ENCODE results near the gene REG4.
"Not testable (repeated sequence)": the region's sequence is repeated elsewhere in the genome, so short reads cannot be mapped to it uniquely, and the experiment has no call there.

The REG4 gene

GRCh38 chr1:119806489-119806888 lies 4.8 kb downstream of the REG4 start:
- DNase-seq (ENCODE audit: low read depth in 2 of 2): no peak

GRCh38 chr1:119805746-119806145 lies 5.5 kb downstream of the REG4 start:
- DNase-seq (ENCODE audit: low read depth in 2 of 2): no peak

GRCh38 chr1:119805247-119805646 lies 6.0 kb downstream of the REG4 start:
- DNase-seq (ENCODE audit: low read depth in 2 of 2): no peak

GRCh38 chr1:119799599-119800177 lies 11.6 kb downstream of the REG4 start:
- DNase-seq (ENCODE audit: low read depth in 2 of 2): peak in 1 of 2 donors; percentile 3

- DNase-seq (ENCODE audit: low read depth in 2 of 2): no peak
These were observed 12.3 kb downstream of the REG4 start for GRCh38 chr1:119799003-119799402.

GRCh38 chr1:119797606-119798005 lies 13.7 kb downstream of the REG4 start:
- DNase-seq (ENCODE audit: low read depth in 2 of 2): no peak

GRCh38 chr1:119797162-119797561 lies 14.1 kb downstream of the REG4 start:
- no peak for DNase-seq (ENCODE audit: low read depth in 2 of 2)

- no peak for DNase-seq (ENCODE audit: low read depth in 2 of 2)
These were observed 15.7 kb downstream of the REG4 start for GRCh38 chr1:119795261-119796200.

- no peak for DNase-seq (ENCODE audit: low read depth in 2 of 2)
These were observed 16.4 kb downstream of the REG4 start for GRCh38 chr1:119794876-119795240.

GRCh38 chr1:119794230-119794875 lies 16.9 kb downstream of the REG4 start:
- DNase-seq (ENCODE audit: low read depth in 2 of 2): no peak

- DNase-seq (ENCODE audit: low read depth in 2 of 2): no peak
These were observed 19.9 kb downstream of the REG4 start for GRCh38 chr1:119791377-119791776.

- no peak for DNase-seq (ENCODE audit: low read depth in 2 of 2)
These were observed 20.6 kb downstream of the REG4 start for GRCh38 chr1:119790451-119791198.

- no peak for DNase-seq (ENCODE audit: low read depth in 2 of 2)
These were observed 23.5 kb downstream of the REG4 start for GRCh38 chr1:119787776-119788175.

GRCh38 chr1:119786473-119787050 lies 24.7 kb downstream of the REG4 start:
- not testable (repeated sequence) for DNase-seq (ENCODE audit: low read depth in 2 of 2)

- not testable (repeated sequence) for DNase-seq (ENCODE audit: low read depth in 2 of 2)
These were observed 25.2 kb downstream of the REG4 start for GRCh38 chr1:119786046-119786445.

- DNase-seq (ENCODE audit: low read depth in 2 of 2): no peak
These were observed 27.0 kb downstream of the REG4 start for GRCh38 chr1:119784191-119784781.

- no peak for DNase-seq (ENCODE audit: low read depth in 2 of 2)
These were observed 27.7 kb downstream of the REG4 start for GRCh38 chr1:119783354-119784185.

- no peak for DNase-seq (ENCODE audit: low read depth in 2 of 2)
These were observed 28.5 kb downstream of the REG4 start for GRCh38 chr1:119782631-119783325.

- DNase-seq (ENCODE audit: low read depth in 2 of 2): no peak
These were observed 29.6 kb downstream of the REG4 start for GRCh38 chr1:119781434-119782210.
